NCI-H187 (cell line): Measurements from ENCODE around the gene MMP12.
"Not testable (repeated sequence)": the region's sequence is repeated elsewhere in the genome, so short reads cannot be mapped to it uniquely, and the experiment has no call there.

ENCODE experiments used
- DNase-seq, 2 experiments: peaks; one replicate each; lab custom pipeline; 2025; lab: John Stamatoyannopoulos, UW

Gene MMP12

GRCh38 chr11:102874852-102875251, at the start of gene MMP12:
TSS of gene MMP12 (minus strand) at chr11:102874982. CDS start at chr11:102874937, 45 bp downstream.
- DNase-seq, result no peak

GRCh38 chr11:102921587-102922220, 46.9 kb upstream of the MMP12 start:
- DNase-seq, result no peak

- no peak for DNase-seq
Measured at GRCh38 chr11:102920118-102920684, 45.4 kb upstream of the MMP12 start.

- no peak for DNase-seq
Measured at GRCh38 chr11:102915044-102915375, 40.2 kb upstream of the MMP12 start.

- no peak for DNase-seq
Measured at GRCh38 chr11:102914238-102915043, 39.7 kb upstream of the MMP12 start.

- DNase-seq, result no peak
Measured at GRCh38 chr11:102912482-102912830, 37.7 kb upstream of the MMP12 start.

- no peak for DNase-seq
Measured at GRCh38 chr11:102911758-102912481, 37.1 kb upstream of the MMP12 start.

GRCh38 chr11:102905848-102906247, 31.1 kb upstream of the MMP12 start:
- not testable (repeated sequence) for DNase-seq

GRCh38 chr11:102903895-102904294, 29.1 kb upstream of the MMP12 start:
- DNase-seq, result not testable (repeated sequence)

- DNase-seq, result no peak
Measured at GRCh38 chr11:102900346-102900745, 25.6 kb upstream of the MMP12 start.

GRCh38 chr11:102891736-102892135, 17.0 kb upstream of the MMP12 start:
- no peak for DNase-seq

- no peak for DNase-seq
Measured at GRCh38 chr11:102886999-102887398, 12.2 kb upstream of the MMP12 start.

- DNase-seq, result no peak
Measured at GRCh38 chr11:102883141-102883540, 8.4 kb upstream of the MMP12 start.

GRCh38 chr11:102882389-102883024, 7.7 kb upstream of the MMP12 start:
- DNase-seq, result no peak

GRCh38 chr11:102879801-102880200, 5.0 kb upstream of the MMP12 start:
- no peak for DNase-seq

GRCh38 chr11:102878595-102878994, 3.8 kb upstream of the MMP12 start:
- DNase-seq, result no peak

GRCh38 chr11:102869354-102869964, 5.3 kb downstream of the MMP12 start:
- not testable (repeated sequence) for DNase-seq

GRCh38 chr11:102868339-102868738, 6.4 kb downstream of the MMP12 start:
- no peak for DNase-seq

- DNase-seq, result no peak
Measured at GRCh38 chr11:102864724-102865123, 10.1 kb downstream of the MMP12 start.

GRCh38 chr11:102853956-102854355, 20.8 kb downstream of the MMP12 start:
- no peak for DNase-seq

GRCh38 chr11:102853055-102853454, 21.7 kb downstream of the MMP12 start:
- no peak for DNase-seq
